WTC11 (cell line): ENCODE results near the gene CD160. TPM values are rescaled to one million over a fixed set of nuclear protein-coding genes. Genes with fewer than 3 reads are reported as not detected.

Source experiments
- ATAC-seq: fragments of 200-7000 bp; cut with Tn5 transposase; 2 replicates; pipeline ENCODE4 v1.10.0; 2021; ENCODE audit warnings: mild to moderate bottlenecking, moderate library complexity
- CTCF ChIA-PET: fragments of 300-600 bp; sonication (Branson Sonifier 250); formaldehyde crosslinking; loops from one replicate; lab custom pipeline; 2021; ENCODE audit warnings: antibody characterized with exemption; lab: Charles Lee
- POLR2A ChIA-PET: fragments of 350-600 bp; sonication (Branson Sonifier 250); formaldehyde crosslinking; loops from one replicate; lab custom pipeline; 2021; ENCODE audit warnings: antibody characterized with exemption; lab: Charles Lee
- DNase-seq: peaks from one replicate; pipeline ENCODE4 v3.0.0; 2021; ENCODE audit warnings: low spot score
- H3K27ac Mint-ChIP-seq: 2 replicates; pipeline ENCODE4 v1.8.0; 2021; ENCODE audit warnings: mixed read lengths
- H3K27me3 Mint-ChIP-seq: 2 replicates; pipeline ENCODE4 v1.8.0; 2021; ENCODE audit warnings: low read depth, mild to moderate bottlenecking, moderate library complexity, mixed read lengths
- H3K36me3 Mint-ChIP-seq: 2 replicates; pipeline ENCODE4 v1.8.0; 2021; ENCODE audit warnings: mixed read lengths
- H3K4me1 Mint-ChIP-seq: 2 replicates; pipeline ENCODE4 v1.8.0; 2022; ENCODE audit warnings: mixed read lengths
- H3K4me3 Mint-ChIP-seq: 2 replicates; pipeline ENCODE4 v1.8.0; 2021; ENCODE audit warnings: mild to moderate bottlenecking, moderate library complexity, mixed read lengths
- H3K9me3 Mint-ChIP-seq: 2 replicates; pipeline ENCODE4 v1.8.0; 2021; ENCODE audit warnings: mixed read lengths
- AFF4 ChIP-seq: sonication (generic); formaldehyde crosslinking; IDR thresholded peaks from 2 replicates; pipeline ENCODE4 v1.8.1; 2023; ENCODE audit warnings: mild to moderate bottlenecking, missing genetic modification reagents, borderline replicate concordance
- CREB1 ChIP-seq: sonication (generic); formaldehyde crosslinking; IDR thresholded peaks from 2 replicates; pipeline ENCODE4 v1.8.0; 2023; ENCODE audit warnings: mild to moderate bottlenecking, missing genetic modification reagents
- E2F5 ChIP-seq: sonication (generic); formaldehyde crosslinking; IDR thresholded peaks from 2 replicates; pipeline ENCODE4 v1.8.1; 2022; ENCODE audit warnings: mild to moderate bottlenecking, moderate library complexity, missing genetic modification reagents
- ELF4 ChIP-seq: sonication (generic); formaldehyde crosslinking; IDR thresholded peaks from 2 replicates; pipeline ENCODE4 v1.8.1; 2022; ENCODE audit warnings: low read depth, mild to moderate bottlenecking, moderate library complexity, missing genetic modification reagents
- ETV6 ChIP-seq: sonication (generic); formaldehyde crosslinking; IDR thresholded peaks from 2 replicates; pipeline ENCODE4 v1.8.1; 2022; ENCODE audit warnings: mild to moderate bottlenecking, missing genetic modification reagents
- JAZF1 ChIP-seq: fragments of 250-450 bp; sonication (Bioruptor Pico); IDR thresholded peaks from 2 replicates; pipeline ENCODE4 v1.9.0; 2021; ENCODE audit warnings: moderate library complexity, mild to moderate bottlenecking, inconsistent platforms
- KAT7 ChIP-seq: sonication (generic); formaldehyde crosslinking; IDR thresholded peaks from 2 replicates; pipeline ENCODE4 v1.8.1; 2023; ENCODE audit warnings: missing genetic modification reagents, mild to moderate bottlenecking, borderline replicate concordance
- NFE2L1 ChIP-seq: sonication (generic); formaldehyde crosslinking; IDR thresholded peaks from 2 replicates; pipeline ENCODE4 v1.8.1; 2023; ENCODE audit warnings: missing genetic modification reagents
- RELA ChIP-seq: sonication (generic); formaldehyde crosslinking; IDR thresholded peaks from 2 replicates; pipeline ENCODE4 v1.8.1; 2022; ENCODE audit warnings: missing genetic modification reagents, mild to moderate bottlenecking, borderline replicate concordance
- TEAD1 ChIP-seq: sonication (generic); formaldehyde crosslinking; IDR thresholded peaks from 2 replicates; pipeline ENCODE4 v1.8.0; 2022; ENCODE audit warnings: mild to moderate bottlenecking, missing genetic modification reagents
- TEAD4 ChIP-seq: sonication (generic); formaldehyde crosslinking; IDR thresholded peaks from 2 replicates; pipeline ENCODE4 v1.8.0; 2022; ENCODE audit warnings: mild to moderate bottlenecking, missing genetic modification reagents
- ZNF423 ChIP-seq: fragments of 250-450 bp; sonication (Bioruptor Pico); IDR thresholded peaks from 2 replicates; pipeline ENCODE4 v2.1.2; 2022; ENCODE audit warnings: mild to moderate bottlenecking, moderate library complexity
- ZNF671 ChIP-seq: fragments of 250-450 bp; sonication (Bioruptor Pico); IDR thresholded peaks from 2 replicates; pipeline ENCODE4 v1.8.0; 2021; ENCODE audit warnings: mild to moderate bottlenecking
- total RNA-seq: library from RNA; stranded (reverse); gene quantifications from 3 replicates; pipeline ENCODE4 v1.2.3, GENCODE V29; 2021
- TF ChIP-seq, protein P1 (sequence below): fragments of 200-600 bp; IDR thresholded peaks from 2 replicates; pipeline ENCODE4 v1.8.0; 2022; ENCODE audit warnings: antibody characterized with exemption
- TF ChIP-seq, protein P2 (sequence below): fragments of 250-450 bp; sonication (Bioruptor Pico); IDR thresholded peaks from 2 replicates; pipeline ENCODE4 v1.9.0; 2021; ENCODE audit warnings: mild to moderate bottlenecking

The CD160 gene
- total RNA-seq, 1 experiment from 2014 or later = not detected

DNA sequence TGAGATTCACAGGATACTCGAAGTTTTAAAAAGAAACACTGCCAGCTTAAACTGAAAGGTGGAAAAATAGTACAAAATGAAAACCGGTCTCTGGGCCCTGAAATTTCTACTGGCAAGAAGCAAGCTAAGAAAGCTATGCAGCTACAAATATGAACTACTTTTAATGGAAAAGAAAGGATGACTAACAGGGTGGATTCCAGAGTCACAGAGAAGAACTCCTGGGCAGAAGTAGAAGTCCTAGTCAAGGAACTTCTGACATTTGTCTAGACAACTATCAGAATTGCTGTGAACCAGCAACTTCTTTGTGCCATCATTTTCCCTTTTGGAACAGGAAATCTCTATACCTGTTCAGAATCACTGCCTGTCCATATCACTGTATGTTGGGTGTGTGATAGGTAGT is 38.1 kb downstream of the CD160 start:
- Mint-ChIP-seq H3K36me3 (peaks cover 28% of the 10 kb centered on the region), H3K27me3 (no peaks in the 10 kb centered on the region), H3K27ac (no peak overlapping the region), H3K4me1 (no peaks in the 10 kb centered on the region), H3K4me3 (no peak overlapping the region), H3K9me3 (peaks cover 19% of the 10 kb centered on the region)
- CTCF ChIA-PET = no interaction called here
- ATAC-seq = no peak
- TF ChIP-seq ZNF671 (CRISPR knock-in tag) = no peak
- no peak for TF ChIP-seq NFE2L1 (CRISPR knock-in tag)
- POLR2A ChIA-PET = no interaction called here
- DNase-seq = no peak

DNA sequence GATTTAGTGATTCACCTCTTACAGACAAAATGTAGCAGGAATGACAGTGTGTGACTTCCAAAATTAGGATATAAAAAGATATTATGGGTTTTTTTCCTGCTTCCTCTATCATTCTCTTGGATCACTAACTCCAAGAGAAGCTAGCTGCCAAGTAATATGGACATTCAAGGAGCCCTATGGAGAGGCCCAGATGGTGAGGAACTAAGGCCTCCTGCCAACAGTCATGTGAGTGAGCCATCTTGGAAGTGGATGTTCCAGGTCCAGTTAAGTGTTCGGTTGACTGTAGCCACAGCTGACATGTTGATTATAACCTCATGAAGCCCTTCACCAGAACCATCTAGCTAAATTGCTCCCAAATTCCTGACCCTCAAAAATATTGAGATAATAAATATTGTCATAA is 38.8 kb downstream of the CD160 start:
- no peaks in the 10 kb centered on the region for H3K4me1 Mint-ChIP-seq
- H3K9me3 Mint-ChIP-seq = peaks cover 23% of the 10 kb centered on the region
- H3K27ac Mint-ChIP-seq = no peak overlapping the region
- peaks cover 33% of the 10 kb centered on the region for H3K36me3 Mint-ChIP-seq
- CTCF ChIA-PET = no interaction called here
- no peaks in the 10 kb centered on the region for H3K27me3 Mint-ChIP-seq
- TF ChIP-seq ETV6 = no peak
- no peak for TF ChIP-seq CREB1
- no peak for TF ChIP-seq AFF4 (CRISPR knock-in tag)
- no peak for TF ChIP-seq ZNF423
- no peak for TF ChIP-seq TEAD1 (CRISPR knock-in tag)
- TF ChIP-seq KAT7 (CRISPR knock-in tag) = no peak
- TF ChIP-seq E2F5 (CRISPR knock-in tag) = no peak
- TF ChIP-seq, protein P1, sequence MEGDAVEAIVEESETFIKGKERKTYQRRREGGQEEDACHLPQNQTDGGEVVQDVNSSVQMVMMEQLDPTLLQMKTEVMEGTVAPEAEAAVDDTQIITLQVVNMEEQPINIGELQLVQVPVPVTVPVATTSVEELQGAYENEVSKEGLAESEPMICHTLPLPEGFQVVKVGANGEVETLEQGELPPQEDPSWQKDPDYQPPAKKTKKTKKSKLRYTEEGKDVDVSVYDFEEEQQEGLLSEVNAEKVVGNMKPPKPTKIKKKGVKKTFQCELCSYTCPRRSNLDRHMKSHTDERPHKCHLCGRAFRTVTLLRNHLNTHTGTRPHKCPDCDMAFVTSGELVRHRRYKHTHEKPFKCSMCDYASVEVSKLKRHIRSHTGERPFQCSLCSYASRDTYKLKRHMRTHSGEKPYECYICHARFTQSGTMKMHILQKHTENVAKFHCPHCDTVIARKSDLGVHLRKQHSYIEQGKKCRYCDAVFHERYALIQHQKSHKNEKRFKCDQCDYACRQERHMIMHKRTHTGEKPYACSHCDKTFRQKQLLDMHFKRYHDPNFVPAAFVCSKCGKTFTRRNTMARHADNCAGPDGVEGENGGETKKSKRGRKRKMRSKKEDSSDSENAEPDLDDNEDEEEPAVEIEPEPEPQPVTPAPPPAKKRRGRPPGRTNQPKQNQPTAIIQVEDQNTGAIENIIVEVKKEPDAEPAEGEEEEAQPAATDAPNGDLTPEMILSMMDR = no peak
- TF ChIP-seq RELA (CRISPR knock-in tag) = no peak
- ATAC-seq (no peak), DNase-seq (no peak)
- POLR2A ChIA-PET = no interaction called here
- H3K4me3 Mint-ChIP-seq = no peak overlapping the region

DNA sequence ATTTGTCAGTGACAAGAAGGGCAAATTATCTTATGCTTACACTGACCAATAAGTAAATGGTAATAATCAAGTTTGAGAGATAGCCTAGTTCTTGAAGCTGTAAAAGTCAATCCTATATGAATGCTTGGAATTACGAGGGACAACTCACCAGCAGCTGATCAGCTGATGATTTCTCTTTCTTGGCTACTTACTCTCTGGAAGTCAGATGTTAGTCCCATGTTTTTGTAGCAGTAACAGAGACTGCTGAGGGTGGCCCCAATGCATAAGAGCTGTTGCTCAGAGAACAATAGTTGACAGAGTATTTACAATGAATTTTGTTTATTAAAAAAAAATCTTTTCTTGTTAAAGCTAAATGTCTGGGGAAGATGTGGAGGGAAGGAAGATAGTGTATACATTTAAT is 39.3 kb downstream of the CD160 start:
- peaks cover 34% of the 10 kb centered on the region for H3K36me3 Mint-ChIP-seq
- ChIA-PET CTCF (no interaction called here), POLR2A (no interaction called here)
- ATAC-seq = no peak
- TF ChIP-seq, protein P2, sequence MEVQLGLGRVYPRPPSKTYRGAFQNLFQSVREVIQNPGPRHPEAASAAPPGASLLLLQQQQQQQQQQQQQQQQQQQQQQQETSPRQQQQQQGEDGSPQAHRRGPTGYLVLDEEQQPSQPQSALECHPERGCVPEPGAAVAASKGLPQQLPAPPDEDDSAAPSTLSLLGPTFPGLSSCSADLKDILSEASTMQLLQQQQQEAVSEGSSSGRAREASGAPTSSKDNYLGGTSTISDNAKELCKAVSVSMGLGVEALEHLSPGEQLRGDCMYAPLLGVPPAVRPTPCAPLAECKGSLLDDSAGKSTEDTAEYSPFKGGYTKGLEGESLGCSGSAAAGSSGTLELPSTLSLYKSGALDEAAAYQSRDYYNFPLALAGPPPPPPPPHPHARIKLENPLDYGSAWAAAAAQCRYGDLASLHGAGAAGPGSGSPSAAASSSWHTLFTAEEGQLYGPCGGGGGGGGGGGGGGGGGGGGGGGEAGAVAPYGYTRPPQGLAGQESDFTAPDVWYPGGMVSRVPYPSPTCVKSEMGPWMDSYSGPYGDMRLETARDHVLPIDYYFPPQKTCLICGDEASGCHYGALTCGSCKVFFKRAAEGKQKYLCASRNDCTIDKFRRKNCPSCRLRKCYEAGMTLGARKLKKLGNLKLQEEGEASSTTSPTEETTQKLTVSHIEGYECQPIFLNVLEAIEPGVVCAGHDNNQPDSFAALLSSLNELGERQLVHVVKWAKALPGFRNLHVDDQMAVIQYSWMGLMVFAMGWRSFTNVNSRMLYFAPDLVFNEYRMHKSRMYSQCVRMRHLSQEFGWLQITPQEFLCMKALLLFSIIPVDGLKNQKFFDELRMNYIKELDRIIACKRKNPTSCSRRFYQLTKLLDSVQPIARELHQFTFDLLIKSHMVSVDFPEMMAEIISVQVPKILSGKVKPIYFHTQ (CRISPR knock-in tag) = no peak
- TF ChIP-seq TEAD4 (CRISPR knock-in tag) (no peak), ELF4 (no peak), ZNF423 (no peak), JAZF1 (CRISPR knock-in tag) (no peak)
- no peak overlapping the region for H3K27ac Mint-ChIP-seq
- H3K4me1 Mint-ChIP-seq = no peaks in the 10 kb centered on the region
- H3K4me3 Mint-ChIP-seq = no peak overlapping the region
- peaks cover 23% of the 10 kb centered on the region for H3K9me3 Mint-ChIP-seq
- no peak for DNase-seq
- H3K27me3 Mint-ChIP-seq = no peaks in the 10 kb centered on the region
